Measurements from ENCODE around the gene UBA6.

UBA6 gene

GRCh38 chr4:67604749-67605148 lies 96.2 kb downstream of the UBA6 start:
- Histone ChIP-seq H3K27ac (no peak overlapping the region), H3K4me3 (ENCODE audit: low read depth, low read length) (no peak overlapping the region), H3K27me3 (replicated peaks) (no peaks in the 10 kb centered on the region), H3K36me3 (replicated peaks) (no peaks in the 10 kb centered on the region)
- TF ChIP-seq, protein P1, sequence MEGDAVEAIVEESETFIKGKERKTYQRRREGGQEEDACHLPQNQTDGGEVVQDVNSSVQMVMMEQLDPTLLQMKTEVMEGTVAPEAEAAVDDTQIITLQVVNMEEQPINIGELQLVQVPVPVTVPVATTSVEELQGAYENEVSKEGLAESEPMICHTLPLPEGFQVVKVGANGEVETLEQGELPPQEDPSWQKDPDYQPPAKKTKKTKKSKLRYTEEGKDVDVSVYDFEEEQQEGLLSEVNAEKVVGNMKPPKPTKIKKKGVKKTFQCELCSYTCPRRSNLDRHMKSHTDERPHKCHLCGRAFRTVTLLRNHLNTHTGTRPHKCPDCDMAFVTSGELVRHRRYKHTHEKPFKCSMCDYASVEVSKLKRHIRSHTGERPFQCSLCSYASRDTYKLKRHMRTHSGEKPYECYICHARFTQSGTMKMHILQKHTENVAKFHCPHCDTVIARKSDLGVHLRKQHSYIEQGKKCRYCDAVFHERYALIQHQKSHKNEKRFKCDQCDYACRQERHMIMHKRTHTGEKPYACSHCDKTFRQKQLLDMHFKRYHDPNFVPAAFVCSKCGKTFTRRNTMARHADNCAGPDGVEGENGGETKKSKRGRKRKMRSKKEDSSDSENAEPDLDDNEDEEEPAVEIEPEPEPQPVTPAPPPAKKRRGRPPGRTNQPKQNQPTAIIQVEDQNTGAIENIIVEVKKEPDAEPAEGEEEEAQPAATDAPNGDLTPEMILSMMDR (IDR thresholded peaks at IDR 0.05; ENCODE audit: low read depth, low read length, missing control alignments): no peak
- no peak for DNase-seq
- in situ Hi-C loops (cut with HindIII; ENCODE audit: low pct_ligation_motif_present, low sequenced_read_pairs): no loop called here

GRCh38 chr4:67604029-67604381 lies 97.0 kb downstream of the UBA6 start:
- no peak overlapping the region for H3K4me3 ChIP-seq (ENCODE audit: low read depth, low read length)
- H3K27me3 ChIP-seq (replicated peaks): no peaks in the 10 kb centered on the region
- no peaks in the 10 kb centered on the region for H3K36me3 ChIP-seq (replicated peaks)
- DNase-seq: no peak
- H3K27ac ChIP-seq: no peak overlapping the region
- in situ Hi-C loops (cut with HindIII; ENCODE audit: low pct_ligation_motif_present, low sequenced_read_pairs): no loop called here
- TF ChIP-seq, protein P1 (IDR thresholded peaks at IDR 0.05; ENCODE audit: low read depth, low read length, missing control alignments): no peak

- Histone ChIP-seq H3K27me3 (replicated peaks) (no peaks in the 10 kb centered on the region), H3K27ac (no peak overlapping the region), H3K4me3 (ENCODE audit: low read depth, low read length) (no peak overlapping the region), H3K36me3 (replicated peaks) (no peaks in the 10 kb centered on the region)
- TF ChIP-seq, protein P1 (IDR thresholded peaks at IDR 0.05; ENCODE audit: low read depth, low read length, missing control alignments): no peak
- no peak for DNase-seq
- in situ Hi-C loops (cut with HindIII; ENCODE audit: low pct_ligation_motif_present, low sequenced_read_pairs): no loop called here
Observed at GRCh38 chr4:67603310-67604028, 97.5 kb downstream of the UBA6 start.

- no peak overlapping the region for H3K4me3 ChIP-seq (ENCODE audit: low read depth, low read length)
- peak; percentile 11 for DNase-seq
- no peaks in the 10 kb centered on the region for H3K36me3 ChIP-seq (replicated peaks)
- in situ Hi-C loops (cut with HindIII; ENCODE audit: low pct_ligation_motif_present, low sequenced_read_pairs): no loop called here
- no peak overlapping the region for H3K27ac ChIP-seq
- TF ChIP-seq, protein P1 (IDR thresholded peaks at IDR 0.05; ENCODE audit: low read depth, low read length, missing control alignments): no peak
- no peaks in the 10 kb centered on the region for H3K27me3 ChIP-seq (replicated peaks)
Observed at GRCh38 chr4:67593741-67594175, 107.2 kb downstream of the UBA6 start.

DNA sequence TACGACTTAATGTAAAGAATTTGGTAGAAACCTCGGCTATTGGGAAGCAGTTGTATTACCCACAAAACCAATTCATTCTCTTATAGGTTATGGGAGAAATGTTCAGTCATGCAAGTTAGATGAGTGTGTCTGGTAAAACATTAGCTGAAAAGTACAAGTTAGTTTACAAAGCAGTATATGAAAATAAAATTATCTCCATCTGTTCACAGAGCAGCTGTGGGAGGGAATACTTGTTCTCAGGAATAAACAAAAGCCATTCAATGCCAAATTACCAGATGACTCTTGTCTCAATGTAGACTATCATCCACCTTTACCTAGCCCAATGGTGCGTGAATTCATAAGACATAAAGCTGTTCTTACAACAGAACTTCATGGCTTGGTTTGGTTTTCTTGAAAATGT lies 113.8 kb downstream of the UBA6 start:
- in situ Hi-C loops (cut with HindIII; ENCODE audit: low pct_ligation_motif_present, low sequenced_read_pairs): no loop called here
- Histone ChIP-seq H3K27ac (no peak overlapping the region), H3K27me3 (replicated peaks) (no peaks in the 10 kb centered on the region), H3K36me3 (replicated peaks) (no peaks in the 10 kb centered on the region), H3K4me3 (ENCODE audit: low read depth, low read length) (no peak overlapping the region)
- TF ChIP-seq, protein P1 (IDR thresholded peaks at IDR 0.05; ENCODE audit: low read depth, low read length, missing control alignments): no peak
- DNase-seq: no peak

- in situ Hi-C loops (cut with HindIII; ENCODE audit: low pct_ligation_motif_present, low sequenced_read_pairs): no loop called here
- TF ChIP-seq, protein P1 (IDR thresholded peaks at IDR 0.05; ENCODE audit: low read depth, low read length, missing control alignments): no peak
- H3K27me3 ChIP-seq (replicated peaks): no peaks in the 10 kb centered on the region
Observed at GRCh38 chr4:67584496-67584895, 116.5 kb downstream of the UBA6 start.

More at GRCh38 chr4:67584496-67584895, 116.5 kb downstream of the UBA6 start:
- Histone ChIP-seq H3K36me3 (replicated peaks) (no peaks in the 10 kb centered on the region), H3K27ac (no peak overlapping the region), H3K4me3 (ENCODE audit: low read depth, low read length) (no peak overlapping the region)
- no peak for DNase-seq
